H1 (cell line): ENCODE data around the gene CCDC183. TPM values are rescaled to one million over a fixed set of nuclear protein-coding genes. Genes with fewer than 3 reads are reported as not detected.

ENCODE experiments used
- FOSL1 ChIP-seq: IDR thresholded peaks from 2 replicates; pipeline ENCODE4 v1.6.1; 2011; ENCODE audit warnings: mild to moderate bottlenecking, low read depth, low read length, moderate library complexity; ENCODE audit not compliant: insufficient read depth
- GTF2F1 ChIP-seq: IDR thresholded peaks from 2 replicates; pipeline ENCODE4 v1.6.1; 2012; ENCODE audit warnings: low read depth, low read length, improper control_type of control experiment, borderline replicate concordance
- JUN ChIP-seq: IDR thresholded peaks from 2 replicates; pipeline ENCODE4 v1.6.1; 2011; ENCODE audit warnings: low read depth, mild to moderate bottlenecking, improper control_type of control experiment, low read length
- KDM1A ChIP-seq: fragments of 200-600, 300-600 bp; sonication (generic); IDR thresholded peaks from 2 replicates; pipeline ENCODE4 v1.7.1; 2016; ENCODE audit warnings: mild to moderate bottlenecking, low read length, borderline replicate concordance
- NRF1 ChIP-seq: IDR thresholded peaks from 2 replicates; pipeline ENCODE4 v1.6.1; 2011; ENCODE audit warnings: mild to moderate bottlenecking, low read depth, low read length, improper control_type of control experiment
- POLR2AphosphoS5 ChIP-seq: IDR thresholded peaks from 2 replicates; pipeline ENCODE4 v1.6.1; 2011; ENCODE audit warnings: low read depth, low read length
- SP2 ChIP-seq: IDR thresholded peaks from 2 replicates; pipeline ENCODE4 v1.6.1; 2012; ENCODE audit warnings: mild to moderate bottlenecking, low read length, inconsistent platforms
- ZNF274 ChIP-seq: IDR thresholded peaks from 2 replicates; pipeline ENCODE4 v1.7.0; 2012; ENCODE audit warnings: low read length, borderline replicate concordance; ENCODE audit errors: extremely low read depth
- polyA plus RNA-seq, 7 experiments: library from polyadenylated mRNA; depleted of rRNA in 3 of 7; stranded (reverse) in 5 of 7; unstranded in 2 of 7; fragments of >200 nt in 5 of 7; fragments of 200-250 nt in 2 of 7; gene quantifications; 1 replicate in 5 of 7; 2 replicates in 1 of 7; 4 replicates in 1 of 7; pipeline versions ENCODE4 v1.2.1 to v1.2.3, GENCODE V29; 2011 to 2013; ENCODE audit warnings: missing spikeins in 2 of 7, mixed read lengths in 2 of 7
- total RNA-seq: library from RNA; stranded (reverse); fragmentation: NEBNext Ultra II Directional; extraction: Animal tissue kit (Norgen Biotek cat#: 25700); gene quantifications from 2 replicates; pipeline ENCODE4 v1.2.1, GENCODE V29; 2021

The CCDC183 gene
- total and polyA plus RNA-seq, 2 of the 8 experiments (the other 6 are each of a cell fraction or from before 2014, with no cell fraction given) = 0.51 to 1.6 TPM

DNA sequence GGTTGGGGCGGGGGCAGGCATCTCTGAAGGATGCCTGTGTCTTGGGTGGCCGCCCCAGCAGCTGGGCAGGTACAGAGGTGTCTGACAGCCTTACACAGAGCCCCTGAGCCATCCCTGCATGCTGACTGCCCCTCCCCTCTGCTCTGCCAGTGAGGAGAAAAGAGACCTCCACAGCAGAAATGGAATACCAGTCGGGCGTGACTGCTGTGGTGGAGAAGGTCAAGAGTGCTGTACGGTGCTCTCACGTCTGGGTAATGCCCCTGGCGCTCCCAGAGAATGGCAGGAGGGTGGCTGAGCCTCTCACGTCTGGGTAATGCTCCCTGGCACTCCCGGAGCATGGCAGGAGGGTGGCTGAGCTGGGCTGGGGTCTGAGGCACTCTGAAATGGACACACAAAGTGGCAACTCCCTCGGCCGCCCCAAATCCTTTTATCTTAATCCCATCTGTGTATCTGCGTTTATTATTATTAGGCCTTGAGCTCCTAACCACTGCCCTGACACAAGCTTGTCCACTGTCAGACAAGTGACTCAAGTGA, 9.1 kb downstream of the CCDC183 start (continued):
- TF ChIP-seq SP2 (no peak), ZNF274 (no peak), KDM1A (no peak), POLR2AphosphoS5 (no peak), NRF1 (no peak), FOSL1 (no peak), GTF2F1 (no peak), JUN (no peak)
- TF ChIP-seq, all 59 proteins: peak for 0
